Measurements from ENCODE around the gene NAPA. TPM values are rescaled to one million over a fixed set of nuclear protein-coding genes. Genes with fewer than 3 reads are reported as not detected.

NAPA gene
- total RNA-seq, 1 experiment from 2014 or later = 158 TPM

- Mint-ChIP-seq H3K36me3 (ENCODE audit: insufficient read depth, unreplicated experiment) (no peaks in the 10 kb centered on the region), H3K27me3 (ENCODE audit: unreplicated experiment) (peaks cover 100% of the 10 kb centered on the region), H3K4me3 (ENCODE audit: low read depth, unreplicated experiment) (peak overlapping the region; percentile 36), H3K4me1 (ENCODE audit: low read depth, unreplicated experiment) (peaks cover 13% of the 10 kb centered on the region), H3K27ac (ENCODE audit: unreplicated experiment) (no peak overlapping the region), H3K9me3 (ENCODE audit: low read depth, unreplicated experiment) (no peaks in the 10 kb centered on the region)
- TF ChIP-seq CTCF (IDR thresholded peaks at IDR 0.05; ENCODE audit: unreplicated experiment) = no peak
- CTCF ChIA-PET = interaction anchor here (0.6 to 1.4 kb wide), 4 partner anchors 9 to 332 kb away, joined by 3 to 11 read pairs (median 4); partner anchors contain the start of gene KPTN
- intact Hi-C loops (cut with micrococcal nuclease; ENCODE audit: unreplicated experiment) = no loop called here
- DNase-seq = peak; percentile 65
- no TSS peak for BruUV-seq (replicated peaks)
Measured at GRCh38 chr19:47445937-47446402, 68.9 kb downstream of the NAPA start.

DNA sequence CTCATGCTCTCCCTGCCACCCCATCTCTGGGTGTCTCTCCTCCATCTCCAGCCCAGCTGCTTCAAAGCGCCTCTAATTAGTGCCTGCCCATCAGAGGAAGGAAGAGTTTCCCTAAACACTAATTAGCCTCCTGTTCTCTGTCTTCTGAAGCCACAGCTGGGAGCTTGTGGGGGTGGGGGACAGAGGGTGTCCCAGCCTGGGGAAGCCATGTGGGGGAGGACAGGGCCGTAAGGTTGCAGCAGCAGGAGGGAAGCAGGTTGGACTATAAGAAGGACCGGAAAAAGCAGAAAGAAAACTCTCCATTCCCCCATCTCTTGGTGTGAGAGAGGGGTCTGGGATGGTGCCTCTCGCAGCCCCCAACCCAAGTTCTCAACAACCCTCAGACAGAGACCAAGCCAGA, 69.3 kb downstream of the NAPA start:
- Mint-ChIP-seq H3K4me3 (ENCODE audit: low read depth, unreplicated experiment) (peak overlapping the region; percentile 36), H3K27ac (ENCODE audit: unreplicated experiment) (no peak overlapping the region), H3K36me3 (ENCODE audit: insufficient read depth, unreplicated experiment) (no peaks in the 10 kb centered on the region), H3K4me1 (ENCODE audit: low read depth, unreplicated experiment) (peaks cover 13% of the 10 kb centered on the region), H3K9me3 (ENCODE audit: low read depth, unreplicated experiment) (no peaks in the 10 kb centered on the region), H3K27me3 (ENCODE audit: unreplicated experiment) (peaks cover 100% of the 10 kb centered on the region)
- intact Hi-C loops (cut with micrococcal nuclease; ENCODE audit: unreplicated experiment) = no loop called here
- no peak for TF ChIP-seq CTCF (IDR thresholded peaks at IDR 0.05; ENCODE audit: unreplicated experiment)
- DNase-seq = no peak
- CTCF ChIA-PET = interaction anchor here (0.6 to 1.4 kb wide), 3 partner anchors 9 to 332 kb away, joined by 3 to 11 read pairs (median 3); no protein-coding TSS in a partner anchor
- BruUV-seq (replicated peaks) = no TSS peak

- H3K27ac Mint-ChIP-seq (ENCODE audit: unreplicated experiment) = no peak overlapping the region
- CTCF ChIA-PET = no interaction called here
- intact Hi-C loops (cut with micrococcal nuclease; ENCODE audit: unreplicated experiment) = no loop called here
- no peak for DNase-seq
- no peak for TF ChIP-seq CTCF (IDR thresholded peaks at IDR 0.05; ENCODE audit: unreplicated experiment)
- H3K4me3 Mint-ChIP-seq (ENCODE audit: low read depth, unreplicated experiment) = no peak overlapping the region
- peaks cover 13% of the 10 kb centered on the region for H3K4me1 Mint-ChIP-seq (ENCODE audit: low read depth, unreplicated experiment)
- BruUV-seq (replicated peaks) = no TSS peak
- H3K9me3 Mint-ChIP-seq (ENCODE audit: low read depth, unreplicated experiment) = no peaks in the 10 kb centered on the region
- no peaks in the 10 kb centered on the region for H3K36me3 Mint-ChIP-seq (ENCODE audit: insufficient read depth, unreplicated experiment)
- H3K27me3 Mint-ChIP-seq (ENCODE audit: unreplicated experiment) = peaks cover 100% of the 10 kb centered on the region
Measured at GRCh38 chr19:47444388-47444821, 70.5 kb downstream of the NAPA start.

GRCh38 chr19:47443331-47443730, 71.5 kb downstream of the NAPA start:
- no peak for DNase-seq
- no peak overlapping the region for H3K27ac Mint-ChIP-seq (ENCODE audit: unreplicated experiment)
- no peak for TF ChIP-seq CTCF (IDR thresholded peaks at IDR 0.05; ENCODE audit: unreplicated experiment)
- BruUV-seq (replicated peaks) = no TSS peak
- H3K36me3 Mint-ChIP-seq (ENCODE audit: insufficient read depth, unreplicated experiment) = no peaks in the 10 kb centered on the region
- H3K4me1 Mint-ChIP-seq (ENCODE audit: low read depth, unreplicated experiment) = peaks cover 13% of the 10 kb centered on the region
- H3K27me3 Mint-ChIP-seq (ENCODE audit: unreplicated experiment) = peaks cover 100% of the 10 kb centered on the region
- H3K9me3 Mint-ChIP-seq (ENCODE audit: low read depth, unreplicated experiment) = no peaks in the 10 kb centered on the region
- no peak overlapping the region for H3K4me3 Mint-ChIP-seq (ENCODE audit: low read depth, unreplicated experiment)
- intact Hi-C loops (cut with micrococcal nuclease; ENCODE audit: unreplicated experiment) = no loop called here
- CTCF ChIA-PET = no interaction called here
